IMR-90 (cell line): ENCODE results near the gene NAB2. TPM values are rescaled to one million over a fixed set of nuclear protein-coding genes. Genes with fewer than 3 reads are reported as not detected.

Source experiments
- ATAC-seq: fragments of 200-7000 bp; cut with Tn5 transposase; 2 replicates; pipeline ENCODE4 v1.9.1; 2020; ENCODE audit warnings: low read depth, mild to moderate bottlenecking, moderate library complexity
- BruUV-seq: library from RNA; stranded (reverse); fragments of 400-500 nt; replicated peaks from 2 replicates; lab custom pipeline; 2021; lab: Mats Ljungman, UMichigan
- CTCF ChIA-PET: fragments of 300-600 bp; formaldehyde crosslinking; extraction: SDS; loops from one replicate; lab custom pipeline; 2021; ENCODE audit warnings: antibody characterized with exemption; lab: Yijun Ruan, JAX
- POLR2A ChIA-PET: fragments of 300-600 bp; sonication (Branson Sonifier 250); formaldehyde crosslinking; loops from one replicate; lab custom pipeline; 2022; ENCODE audit warnings: antibody characterized with exemption; ENCODE audit not compliant: unreplicated experiment; lab: Charles Lee
- DNase-seq: peaks from one replicate; pipeline ENCODE4 v3.0.0; 2013
- H2AFZ ChIP-seq: replicated peaks from 2 replicates; pipeline ENCODE3; 2013; ENCODE audit warnings: low read length, mild to moderate bottlenecking; ENCODE audit not compliant: poor library complexity
- H2AK5ac ChIP-seq: 2 replicates; pipeline ENCODE4 v1.6.1; 2013; ENCODE audit warnings: low read depth, low read length, inconsistent platforms
- H2AK9ac ChIP-seq: replicated peaks from 2 replicates; pipeline ENCODE3; 2013; ENCODE audit warnings: mild to moderate bottlenecking, low read depth, low read length, moderate library complexity; ENCODE audit not compliant: poor library complexity
- H2BK120ac ChIP-seq: 2 replicates; pipeline ENCODE4 v1.6.1; 2013; ENCODE audit warnings: low read depth, low read length, inconsistent platforms
- H2BK15ac ChIP-seq: 3 replicates; pipeline ENCODE4 v1.6.1; 2013; ENCODE audit warnings: low read depth, low read length, inconsistent platforms
- H2BK20ac ChIP-seq: 2 replicates; pipeline ENCODE4 v1.6.1; 2013; ENCODE audit warnings: low read depth, mild to moderate bottlenecking, inconsistent platforms, low read length, moderate library complexity
- H2BK5ac ChIP-seq: 2 replicates; pipeline ENCODE4 v1.6.1; 2013; ENCODE audit warnings: mild to moderate bottlenecking, low read depth, low read length, inconsistent platforms; ENCODE audit not compliant: poor library complexity, severe bottlenecking
- H3K14ac ChIP-seq: replicated peaks from 2 replicates; pipeline ENCODE4 v1.6.1; 2013; ENCODE audit warnings: low read depth, low read length, inconsistent platforms
- H3K18ac ChIP-seq: 2 replicates; pipeline ENCODE4 v1.6.1; 2013; ENCODE audit warnings: low read depth, low read length, control low read depth
- H3K23ac ChIP-seq: 2 replicates; pipeline ENCODE4 v1.6.1; 2013; ENCODE audit warnings: low read depth, low read length, inconsistent platforms
- H3K27ac ChIP-seq: 2 replicates; pipeline ENCODE4 v1.5.1; 2013; ENCODE audit warnings: mild to moderate bottlenecking, control low read depth, low read length; ENCODE audit not compliant: insufficient read depth
- H3K27me3 ChIP-seq: 2 replicates; pipeline ENCODE4 v1.6.1; 2013; ENCODE audit warnings: low read length; ENCODE audit not compliant: control insufficient read depth, insufficient read depth
- H3K36me3 ChIP-seq: 2 replicates; pipeline ENCODE4 v1.6.1; 2013; ENCODE audit warnings: low read length, mixed read lengths; ENCODE audit not compliant: control insufficient read depth, insufficient read depth
- H3K4ac ChIP-seq: 2 replicates; pipeline ENCODE4 v1.6.1; 2013; ENCODE audit warnings: low read depth, low read length, inconsistent platforms
- H3K4me1 ChIP-seq: 2 replicates; pipeline ENCODE4 v1.6.1; 2013; ENCODE audit warnings: low read length, mixed read lengths; ENCODE audit not compliant: control insufficient read depth, insufficient read depth
- H3K4me2 ChIP-seq: 2 replicates; pipeline ENCODE4 v1.6.1; 2013; ENCODE audit warnings: low read depth, mild to moderate bottlenecking, control low read depth, low read length, moderate library complexity
- H3K4me3 ChIP-seq: 2 replicates; pipeline ENCODE4 v1.5.1; 2013; ENCODE audit warnings: low read depth, mild to moderate bottlenecking, control low read depth, low read length, moderate library complexity; ENCODE audit not compliant: insufficient read depth
- H3K56ac ChIP-seq: 2 replicates; pipeline ENCODE4 v1.6.1; 2013; ENCODE audit warnings: low read length, inconsistent platforms; ENCODE audit not compliant: insufficient read depth; ENCODE audit errors: extremely low read depth
- H3K79me1 ChIP-seq, 2 experiments: 2 replicates each; pipeline ENCODE4 v1.6.1; 2013; ENCODE audit warnings: low read length in 2 of 2, inconsistent platforms in 1 of 2, low read depth in 1 of 2
- H3K9ac ChIP-seq: 2 replicates; pipeline ENCODE4 v1.6.1; 2013; ENCODE audit warnings: low read depth, low read length, control low read depth
- H3K9me1 ChIP-seq: 2 replicates; pipeline ENCODE4 v1.6.1; 2013; ENCODE audit warnings: low read length, inconsistent platforms; ENCODE audit not compliant: insufficient read depth
- H3K9me3 ChIP-seq: 2 replicates; pipeline ENCODE4 v1.6.1; 2013; ENCODE audit warnings: low read length; ENCODE audit not compliant: control insufficient read depth, insufficient read depth
- H4K20me1 ChIP-seq: 2 replicates; pipeline ENCODE4 v1.6.1; 2013; ENCODE audit warnings: low read length, inconsistent platforms; ENCODE audit not compliant: insufficient read depth
- H4K5ac ChIP-seq: 2 replicates; pipeline ENCODE4 v1.6.1; 2013; ENCODE audit warnings: mild to moderate bottlenecking, low read depth, low read length, control low read depth
- H4K8ac ChIP-seq, 2 experiments: 2 replicates each; pipeline ENCODE4 v1.6.1; 2013; ENCODE audit warnings: low read depth in 2 of 2, low read length in 2 of 2, control low read depth in 1 of 2, inconsistent platforms in 1 of 2
- H4K91ac ChIP-seq: 2 replicates; pipeline ENCODE4 v1.6.1; 2013; ENCODE audit warnings: low read depth, low read length, inconsistent platforms; ENCODE audit not compliant: insufficient read depth
- BHLHE40 ChIP-seq: fragments of 150-350 bp; IDR thresholded peaks from 2 replicates; pipeline ENCODE4 v1.6.1; 2016; ENCODE audit warnings: mild to moderate bottlenecking, low read depth, low read length
- ELK1 ChIP-seq: fragments of 150-350 bp; IDR thresholded peaks from 2 replicates; pipeline ENCODE4 v1.6.1; 2016; ENCODE audit warnings: low read depth, mild to moderate bottlenecking, low read length, moderate library complexity, borderline replicate concordance
- FOS ChIP-seq: fragments of 150-350 bp; IDR thresholded peaks from 2 replicates; pipeline ENCODE4 v1.6.1; 2016; ENCODE audit warnings: low read depth, low read length
- MAFK ChIP-seq: IDR thresholded peaks from 2 replicates; pipeline ENCODE4 v1.6.1; 2012; ENCODE audit warnings: low read depth, low read length, improper control_type of control experiment
- MAZ ChIP-seq: IDR thresholded peaks from 2 replicates; pipeline ENCODE4 v1.6.1; 2012; ENCODE audit warnings: low read depth, mild to moderate bottlenecking, low read length, improper control_type of control experiment, moderate library complexity, borderline replicate concordance
- POLR2A ChIP-seq: IDR thresholded peaks from 2 replicates; pipeline ENCODE4 v1.6.1; 2012; ENCODE audit warnings: mild to moderate bottlenecking, low read depth, low read length
- RCOR1 ChIP-seq: IDR thresholded peaks from 2 replicates; pipeline ENCODE4 v1.6.1; 2012; ENCODE audit warnings: mild to moderate bottlenecking, low read length, improper control_type of control experiment; ENCODE audit not compliant: insufficient replicate concordance
- RFX5 ChIP-seq: IDR thresholded peaks from 2 replicates; pipeline ENCODE4 v1.8.0; 2012; ENCODE audit warnings: low read depth, mild to moderate bottlenecking, low read length, moderate library complexity
- USF2 ChIP-seq: fragments of 150-350 bp; IDR thresholded peaks from 2 replicates; pipeline ENCODE4 v1.6.1; 2017; ENCODE audit warnings: mild to moderate bottlenecking, antibody characterized with exemption, low read length, low read depth
- WGBS, 2 experiments: methylation state at CpG; one replicate each; pipeline versions ENCODE4 v1.1.5 to v1.1.7; 2013; ENCODE audit warnings: missing lambda C conversion rate in 2 of 2; ENCODE audit not compliant: insufficient read length in 1 of 2; ENCODE audit errors: extremely low coverage in 2 of 2; 5-methylcytosine and 5-hydroxymethylcytosine counted together
- dilution Hi-C: fragments of 300-500 bp; cut with HindIII; formaldehyde crosslinking; loops from one replicate; pipeline ENCODE4 v1.14.3; 2018; ENCODE audit warnings: low sequenced_read_pairs; ENCODE audit not compliant: unreplicated experiment
- in situ Hi-C: fragments of 300-500 bp; cut with MboI; formaldehyde crosslinking; loops from 3 replicates; pipeline ENCODE4 v1.14.3; 2019; ENCODE audit warnings: low sequenced_read_pairs, inconsistent platforms, mixed read lengths
- intact Hi-C: fragments of 100-400 bp; cut with micrococcal nuclease; formaldehyde crosslinking; loops from 2 replicates; pipeline ENCODE4 v1.10.0; 2022
- polyA plus RNA-seq, 3 experiments: library from polyadenylated mRNA; depleted of rRNA; stranded (reverse); fragments of >200 nt; gene quantifications; 2 replicates each; pipeline ENCODE4 v1.2.3, GENCODE V29; 2012; ENCODE audit warnings: low replicate concordance in 1 of 3
- total RNA-seq: library from RNA; depleted of rRNA; stranded (reverse); fragments of >200 nt; gene quantifications from 2 replicates; pipeline ENCODE4 v1.2.3, GENCODE V29; 2012

The NAB2 gene
- total and polyA plus RNA-seq, 2 of the 4 experiments (the other 2 are of a cell fraction) = 65.1 to 68.8 TPM

DNA sequence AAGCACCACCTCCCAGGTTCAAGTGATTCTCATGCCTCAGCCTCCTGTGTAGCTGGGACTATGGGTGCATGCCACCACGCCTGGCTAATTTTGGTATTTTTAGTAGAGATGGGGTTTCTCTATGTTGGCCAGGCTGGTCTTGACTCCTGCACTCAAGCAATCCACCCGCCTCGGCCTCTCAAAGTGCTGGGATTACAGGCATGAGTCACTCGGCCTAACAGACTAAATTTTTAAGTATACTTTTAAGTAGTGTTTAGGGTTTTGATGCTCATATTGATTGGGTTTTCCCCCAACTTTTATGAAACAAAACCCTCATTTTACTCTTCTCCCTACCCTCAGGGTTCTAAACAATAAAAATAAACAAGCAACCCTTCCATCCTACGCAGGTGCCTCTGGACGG is 44.4 kb upstream of the NAB2 start:
- ATAC-seq = peak; percentile 57; the same call in 1 of the 2 replicates
- Histone ChIP-seq H3K56ac (no peak overlapping the region), H3K27me3 (peaks cover 40% of the 10 kb centered on the region), H2AK5ac (no peak overlapping the region), H2BK120ac (no peak overlapping the region), H3K4me2 (no peak overlapping the region), H4K20me1 (peaks cover 10% of the 10 kb centered on the region; the same call in 1 of the 2 replicates), H3K36me3 (no peaks in the 10 kb centered on the region), H3K9me3 (no peaks in the 10 kb centered on the region), H3K4me1 (peaks cover 3% of the 10 kb centered on the region; the same call in 1 of the 2 replicates), H3K23ac (no peak overlapping the region), H4K91ac (no peak overlapping the region), H4K5ac (no peak overlapping the region), H3K18ac (no peak overlapping the region), H3K9me1 (no peaks in the 10 kb centered on the region; the same call in 1 of the 2 replicates), H2AFZ (no peak overlapping the region), H3K79me1 (no peaks in the 10 kb centered on the region), H3K9ac (no peak overlapping the region), H3K14ac (no peak overlapping the region), H2AK9ac (no peak overlapping the region), H3K4me3 (no peak overlapping the region), H2BK5ac (no peak overlapping the region), H2BK20ac (no peak overlapping the region), H3K27ac (no peak overlapping the region), H3K4ac (no peak overlapping the region), H2BK15ac (no peak overlapping the region), H4K8ac (no peak overlapping the region)
- ChIA-PET POLR2A (interaction anchor here (0.6 kb wide), 1 partner anchor 279 kb away, joined by 8 read pairs; no protein-coding TSS in a partner anchor), CTCF (no interaction called here)
- in situ Hi-C loops = no loop called here
- DNase-seq = peak; percentile 24
- no TSS peak for BruUV-seq
- intact Hi-C loops = no loop called here
- no CpG with 5 or more reads among the region's 6 CpGs for WGBS, 2 experiments
- TF ChIP-seq POLR2A = no peak
- TF ChIP-seq RFX5 = no peak
- no peak for TF ChIP-seq BHLHE40
- no peak for TF ChIP-seq MAFK
- no peak for TF ChIP-seq ELK1
- TF ChIP-seq MAZ = no peak
- TF ChIP-seq FOS = no peak
- no peak for TF ChIP-seq RCOR1
- TF ChIP-seq USF2 = no peak
- dilution Hi-C loops = no loop called here
